Stimulated activated CD4-positive, alpha-beta T cell treated with anti-CD3 and anti-CD28 coated beads, TNF-alpha, amount 100 ng/mL, for 1 hour (primary cell): ENCODE data around the gene DIAPH1.
"Not testable (repeated sequence)": the region's sequence is repeated elsewhere in the genome, so short reads cannot be mapped to it uniquely, and the experiment has no call there.

Experiments
- DNase-seq, 3 donors: peaks; one replicate each; pipeline ENCODE4 v3.0.0-alpha.2; 2020; ENCODE audit warnings: low read depth in 3 of 3, low spot score in 1 of 3

The DIAPH1 gene

GRCh38 chr5:141613344-141613743, 5.5 kb downstream of the DIAPH1 start:
- no peak for DNase-seq

GRCh38 chr5:141611289-141611688, 7.5 kb downstream of the DIAPH1 start:
- no peak for DNase-seq

GRCh38 chr5:141609921-141610320, 8.9 kb downstream of the DIAPH1 start:
- not testable (repeated sequence) for DNase-seq

GRCh38 chr5:141609044-141609443, 9.8 kb downstream of the DIAPH1 start:
- DNase-seq: no peak

- DNase-seq: no peak
These were observed 10.2 kb downstream of the DIAPH1 start for GRCh38 chr5:141608557-141608956.

- no peak for DNase-seq
These were observed 10.8 kb downstream of the DIAPH1 start for GRCh38 chr5:141608046-141608445.

GRCh38 chr5:141605523-141606277, 13.1 kb downstream of the DIAPH1 start:
- peak in 2 of 3 donors; percentile 47 to 49 for DNase-seq

GRCh38 chr5:141603923-141604717, 14.7 kb downstream of the DIAPH1 start:
- no peak for DNase-seq

GRCh38 chr5:141602606-141603005, 16.2 kb downstream of the DIAPH1 start:
- no peak for DNase-seq

- no peak for DNase-seq
These were observed 20.1 kb downstream of the DIAPH1 start for GRCh38 chr5:141598391-141599345.

GRCh38 chr5:141597814-141598213, 21.0 kb downstream of the DIAPH1 start:
- no peak for DNase-seq

- DNase-seq: no peak
These were observed 21.4 kb downstream of the DIAPH1 start for GRCh38 chr5:141597394-141597793.

GRCh38 chr5:141596867-141597266, 21.9 kb downstream of the DIAPH1 start:
- DNase-seq: no peak

- DNase-seq: no peak
These were observed 28.7 kb downstream of the DIAPH1 start for GRCh38 chr5:141590127-141590526.

- no peak for DNase-seq
These were observed 32.6 kb downstream of the DIAPH1 start for GRCh38 chr5:141586246-141586645.

- no peak for DNase-seq
These were observed 33.2 kb downstream of the DIAPH1 start for GRCh38 chr5:141585594-141585993.

GRCh38 chr5:141574122-141574510, 44.7 kb downstream of the DIAPH1 start:
- no peak for DNase-seq

- DNase-seq: no peak
These were observed 45.2 kb downstream of the DIAPH1 start for GRCh38 chr5:141573489-141574121.

GRCh38 chr5:141570655-141571054, 48.1 kb downstream of the DIAPH1 start:
- no peak for DNase-seq

- no peak for DNase-seq
These were observed 51.2 kb downstream of the DIAPH1 start for GRCh38 chr5:141567513-141568117.
